ENCODE measurements around the gene EFCAB6.

DNA sequence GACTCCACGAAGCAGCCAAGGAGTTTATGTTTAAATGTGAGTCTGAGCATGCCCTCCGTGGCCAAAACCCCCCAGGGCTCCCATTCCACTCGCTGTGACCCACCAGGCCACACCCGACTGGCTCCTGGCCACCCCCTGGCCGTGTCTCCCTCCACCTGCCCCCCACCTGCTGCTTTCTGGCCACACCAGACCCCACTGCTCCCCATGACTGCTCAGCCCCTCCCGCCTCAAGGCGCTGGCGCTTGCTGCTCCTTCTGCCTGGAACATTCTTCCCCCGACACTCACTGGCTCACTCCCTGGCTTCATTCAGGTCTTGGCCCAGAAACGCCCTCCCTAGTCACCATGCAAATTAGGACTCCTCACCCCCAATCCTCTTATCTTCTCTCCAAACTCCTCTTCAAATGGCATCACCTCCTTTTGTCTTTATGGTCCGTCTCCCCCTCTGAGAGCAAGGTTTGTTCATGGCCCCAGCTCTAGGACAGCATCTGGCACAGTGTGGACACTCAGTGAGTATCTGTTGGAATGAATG is 72.2 kb downstream of the EFCAB6 start:
- TF ChIP-seq, protein P1, sequence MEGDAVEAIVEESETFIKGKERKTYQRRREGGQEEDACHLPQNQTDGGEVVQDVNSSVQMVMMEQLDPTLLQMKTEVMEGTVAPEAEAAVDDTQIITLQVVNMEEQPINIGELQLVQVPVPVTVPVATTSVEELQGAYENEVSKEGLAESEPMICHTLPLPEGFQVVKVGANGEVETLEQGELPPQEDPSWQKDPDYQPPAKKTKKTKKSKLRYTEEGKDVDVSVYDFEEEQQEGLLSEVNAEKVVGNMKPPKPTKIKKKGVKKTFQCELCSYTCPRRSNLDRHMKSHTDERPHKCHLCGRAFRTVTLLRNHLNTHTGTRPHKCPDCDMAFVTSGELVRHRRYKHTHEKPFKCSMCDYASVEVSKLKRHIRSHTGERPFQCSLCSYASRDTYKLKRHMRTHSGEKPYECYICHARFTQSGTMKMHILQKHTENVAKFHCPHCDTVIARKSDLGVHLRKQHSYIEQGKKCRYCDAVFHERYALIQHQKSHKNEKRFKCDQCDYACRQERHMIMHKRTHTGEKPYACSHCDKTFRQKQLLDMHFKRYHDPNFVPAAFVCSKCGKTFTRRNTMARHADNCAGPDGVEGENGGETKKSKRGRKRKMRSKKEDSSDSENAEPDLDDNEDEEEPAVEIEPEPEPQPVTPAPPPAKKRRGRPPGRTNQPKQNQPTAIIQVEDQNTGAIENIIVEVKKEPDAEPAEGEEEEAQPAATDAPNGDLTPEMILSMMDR (IDR thresholded peaks at IDR 0.05) = no peak
- no peak for TF ChIP-seq EZH2 (IDR thresholded peaks at IDR 0.05; ENCODE audit: borderline replicate concordance, insufficient read depth, low read depth, low read length, poor library complexity, severe bottlenecking)
